CD4-positive, CD25-positive, alpha-beta regulatory T cell (primary cell): ENCODE data around the gene NANOGP8. TPM values are rescaled to one million over a fixed set of nuclear protein-coding genes. Genes with fewer than 3 reads are reported as not detected.

ENCODE experiments used
- polyA plus RNA-seq, 4 donors: library from polyadenylated mRNA; unstranded; fragments of 300-500 nt; fragmentation: Illumina TruSeq; gene quantifications; one replicate each; pipeline ENCODE4 v1.2.3, GENCODE V29; 2021
- total RNA-seq: library from RNA; stranded (reverse); gene quantifications from one replicate; pipeline ENCODE4 v1.2.3, GENCODE V29; 2022

Gene NANOGP8
- total and polyA plus RNA-seq, 5 donors from 2014 or later = not detected

Other genes with a start within 250 kb of the NANOGP8 start
- 36.6 TPM for gene AQR, start 115.6 kb downstream of the NANOGP8 start, total RNA-seq
- gene AQR, start 115.6 kb downstream of the NANOGP8 start, polyA plus RNA-seq = 10 to 100 TPM; 12.6 to 18.4 (median 15.7) TPM
- gene ZNF770, start 97.0 kb downstream of the NANOGP8 start, total RNA-seq = 34.1 TPM
- 100 to 1,000 TPM; 100 to 129 (median 114) TPM for gene ZNF770, start 97.0 kb downstream of the NANOGP8 start, polyA plus RNA-seq